Immature natural killer cell (primary cell): ENCODE data around the gene DTNB. TPM values are rescaled to one million over a fixed set of nuclear protein-coding genes. Genes with fewer than 3 reads are reported as not detected.
"Not testable (repeated sequence)": the region's sequence is repeated elsewhere in the genome, so short reads cannot be mapped to it uniquely, and the experiment has no call there.

Experiments
- DNase-seq, 3 donors: peaks; one replicate each; pipeline ENCODE4 v3.0.0; 2022; ENCODE audit warnings: mixed read lengths in 1 of 3
- H3K27ac Mint-ChIP-seq, 6 donors: one replicate each; pipeline ENCODE4 v1.8.0; 2020; ENCODE audit warnings: mixed read lengths in 6 of 6, mild to moderate bottlenecking in 5 of 6, inconsistent platforms in 4 of 6, moderate library complexity in 3 of 6
- H3K27me3 Mint-ChIP-seq, 3 donors: one replicate each; pipeline ENCODE4 v1.8.0; 2020 to 2021; ENCODE audit warnings: low read depth in 3 of 3, mild to moderate bottlenecking in 3 of 3, mixed read lengths in 3 of 3, moderate library complexity in 3 of 3, inconsistent platforms in 1 of 3
- H3K36me3 Mint-ChIP-seq, 3 donors: one replicate each; pipeline ENCODE4 v1.8.0; 2020; ENCODE audit warnings: mixed read lengths in 3 of 3, inconsistent platforms in 2 of 3, mild to moderate bottlenecking in 2 of 3
- H3K4me1 Mint-ChIP-seq, 2 donors: one replicate each; pipeline ENCODE4 v1.8.0; 2020; ENCODE audit warnings: inconsistent platforms in 2 of 2, mild to moderate bottlenecking in 2 of 2, mixed read lengths in 2 of 2, moderate library complexity in 1 of 2
- H3K4me3 Mint-ChIP-seq, 5 donors: one replicate each; pipeline ENCODE4 v1.8.0; 2020; ENCODE audit warnings: mild to moderate bottlenecking in 5 of 5, mixed read lengths in 5 of 5, inconsistent platforms in 3 of 5, moderate library complexity in 3 of 5
- H3K9me3 Mint-ChIP-seq, 6 donors: one replicate each; pipeline ENCODE4 v1.8.0; 2020; ENCODE audit warnings: mild to moderate bottlenecking in 6 of 6, mixed read lengths in 6 of 6, inconsistent platforms in 4 of 6, moderate library complexity in 3 of 6
- polyA plus RNA-seq, 3 donors: library from polyadenylated mRNA; unstranded; fragments of 300-500 nt; fragmentation: Illumina TruSeq; gene quantifications; one replicate each; pipeline ENCODE4 v1.2.3, GENCODE V29; 2021

The DTNB gene
- polyA plus RNA-seq, 3 donors from 2014 or later = 9.1 to 15.7 (median 11.1) TPM

DNA sequence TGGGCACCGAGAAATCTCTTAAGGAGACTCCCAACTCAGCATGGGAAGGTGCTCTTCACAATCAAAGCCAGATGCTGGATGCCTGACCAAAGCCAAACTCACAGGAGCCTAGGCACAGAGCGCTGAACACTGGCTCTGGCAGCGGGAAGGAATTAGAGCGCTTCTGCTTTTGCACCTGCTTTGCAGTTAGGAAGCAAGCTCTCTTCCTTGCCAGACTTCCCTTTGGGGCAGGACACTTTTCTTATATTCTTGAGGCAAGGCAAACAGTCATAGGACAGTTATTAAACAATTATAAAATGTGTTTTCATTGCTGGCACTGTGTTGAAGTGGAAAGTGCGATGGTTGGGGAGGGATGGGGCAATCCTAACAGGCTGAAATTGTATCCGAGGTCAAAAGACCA lies 252.1 kb downstream of the DTNB start:
- no peak for DNase-seq
- H3K9me3 Mint-ChIP-seq = no peaks in the 10 kb centered on the region
- H3K4me1 Mint-ChIP-seq = peaks cover 6 to 7% of the 10 kb centered on the region in 2 donors
- H3K36me3 Mint-ChIP-seq = peaks cover 18 to 19% (median 19%) of the 10 kb centered on the region in 3 donors
- H3K4me3 Mint-ChIP-seq = no peak overlapping the region
- no peaks in the 10 kb centered on the region for H3K27me3 Mint-ChIP-seq
- no peak overlapping the region for H3K27ac Mint-ChIP-seq

GRCh38 chr2:25420820-25421237 lies 252.5 kb downstream of the DTNB start:
- Mint-ChIP-seq H3K27me3 (peaks cover 0 to 2% (median 0%) of the 10 kb centered on the region in 3 donors), H3K36me3 (peaks cover 18 to 20% (median 20%) of the 10 kb centered on the region in 3 donors), H3K4me3 (no peak overlapping the region), H3K27ac (no peak overlapping the region), H3K9me3 (no peaks in the 10 kb centered on the region), H3K4me1 (peaks cover 6 to 7% of the 10 kb centered on the region in 2 donors)
- DNase-seq = no peak

GRCh38 chr2:25419678-25420242 lies 253.6 kb downstream of the DTNB start:
- peaks cover 6 to 7% of the 10 kb centered on the region in 2 donors for H3K4me1 Mint-ChIP-seq
- peaks cover 0 to 3% (median 0%) of the 10 kb centered on the region in 3 donors for H3K27me3 Mint-ChIP-seq
- no peak overlapping the region for H3K27ac Mint-ChIP-seq
- H3K9me3 Mint-ChIP-seq = no peaks in the 10 kb centered on the region
- no peak for DNase-seq
- H3K4me3 Mint-ChIP-seq = no peak overlapping the region
- H3K36me3 Mint-ChIP-seq = peaks cover 18 to 21% (median 21%) of the 10 kb centered on the region in 3 donors

- H3K9me3 Mint-ChIP-seq = no peaks in the 10 kb centered on the region
- H3K4me3 Mint-ChIP-seq = no peak overlapping the region
- peaks cover 0 to 4% (median 0%) of the 10 kb centered on the region in 3 donors for H3K27me3 Mint-ChIP-seq
- DNase-seq = no peak
- peaks cover 21% of the 10 kb centered on the region in 3 donors for H3K36me3 Mint-ChIP-seq
- no peak overlapping the region for H3K27ac Mint-ChIP-seq
- H3K4me1 Mint-ChIP-seq = peaks cover 6 to 7% of the 10 kb centered on the region in 2 donors
These were observed 254.3 kb downstream of the DTNB start for GRCh38 chr2:25418944-25419677.

- H3K27ac Mint-ChIP-seq = no peak overlapping the region
- peaks cover 0 to 4% (median 0%) of the 10 kb centered on the region in 3 donors for H3K27me3 Mint-ChIP-seq
- DNase-seq = no peak
- no peak overlapping the region for H3K4me3 Mint-ChIP-seq
- H3K4me1 Mint-ChIP-seq = peaks cover 6 to 7% of the 10 kb centered on the region in 2 donors
- H3K36me3 Mint-ChIP-seq = peaks cover 21 to 23% (median 21%) of the 10 kb centered on the region in 3 donors
- no peaks in the 10 kb centered on the region for H3K9me3 Mint-ChIP-seq
These were observed 255.5 kb downstream of the DTNB start for GRCh38 chr2:25417715-25418369.

DNA sequence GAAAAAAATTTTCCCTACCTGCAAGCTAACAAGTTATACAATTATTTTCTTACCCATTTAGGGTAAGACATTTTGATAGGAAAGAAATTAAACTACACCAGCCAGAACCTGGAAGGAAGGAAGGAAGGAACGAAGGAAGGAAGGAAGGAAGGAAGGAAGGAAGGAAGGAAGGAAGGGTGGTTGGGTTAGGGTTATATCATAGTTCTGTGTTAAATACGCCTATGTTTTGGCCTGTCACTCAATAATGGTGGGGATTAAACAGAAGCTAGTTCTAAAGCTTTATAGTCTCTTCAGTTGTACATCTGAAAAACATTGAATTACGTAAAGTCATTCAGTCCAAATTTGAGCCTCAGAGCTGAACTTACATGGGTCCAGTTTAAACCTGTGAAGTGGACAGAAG lies 256.7 kb downstream of the DTNB start:
- peaks cover 0 to 4% (median 0%) of the 10 kb centered on the region in 3 donors for H3K27me3 Mint-ChIP-seq

GRCh38 chr2:25414781-25415180 lies 258.6 kb downstream of the DTNB start:
- H3K4me3 Mint-ChIP-seq = no peak overlapping the region
- peaks cover 21 to 23% (median 21%) of the 10 kb centered on the region in 3 donors for H3K36me3 Mint-ChIP-seq
- peaks cover 11 to 15% of the 10 kb centered on the region in 2 donors for H3K4me1 Mint-ChIP-seq
- H3K27me3 Mint-ChIP-seq = peaks cover 0 to 4% (median 0%) of the 10 kb centered on the region in 3 donors
- no peak overlapping the region for H3K27ac Mint-ChIP-seq
- DNase-seq = no peak
- H3K9me3 Mint-ChIP-seq = no peaks in the 10 kb centered on the region

More for the DNA sequence above, 256.7 kb downstream of the DTNB start:
- DNase-seq = no peak
- Mint-ChIP-seq H3K9me3 (no peaks in the 10 kb centered on the region), H3K36me3 (peaks cover 21 to 23% (median 21%) of the 10 kb centered on the region in 3 donors), H3K4me1 (peaks cover 11 to 12% of the 10 kb centered on the region in 2 donors), H3K4me3 (no peak overlapping the region), H3K27ac (peak overlapping the region in 1 of 6 donors; percentile 14)

DNA sequence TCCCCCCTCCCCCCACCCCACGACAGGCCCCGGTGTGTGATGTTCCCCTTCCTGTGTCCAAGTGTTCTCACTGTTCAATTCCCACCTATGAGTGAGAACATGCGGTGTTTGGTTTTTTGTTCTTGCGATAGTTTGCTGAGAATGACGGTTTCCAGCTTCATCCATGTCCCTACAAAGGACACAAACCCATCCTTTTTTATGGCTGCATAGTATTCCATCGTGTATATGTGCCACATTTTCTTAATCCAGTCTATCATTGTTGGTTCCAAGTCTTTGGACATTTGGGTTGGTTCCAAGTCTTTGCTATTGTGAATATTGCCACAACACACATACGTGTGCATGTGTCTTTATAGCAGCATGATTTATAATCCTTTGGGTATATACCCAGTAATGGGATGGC lies 260.0 kb downstream of the DTNB start:
- not testable (repeated sequence) for H3K27me3 Mint-ChIP-seq, H3K27ac Mint-ChIP-seq, H3K9me3 Mint-ChIP-seq, H3K4me3 Mint-ChIP-seq, DNase-seq
- Mint-ChIP-seq H3K4me1 (peaks cover 11 to 15% of the 10 kb centered on the region in 2 donors), H3K36me3 (peaks cover 11 to 16% (median 15%) of the 10 kb centered on the region in 3 donors)

- no peaks in the 10 kb centered on the region for H3K9me3 Mint-ChIP-seq
- H3K27me3 Mint-ChIP-seq = peaks cover 0 to 4% (median 0%) of the 10 kb centered on the region in 3 donors
- H3K27ac Mint-ChIP-seq = peak overlapping the region in 1 of 6 donors; percentile 5
- peaks cover 3 to 5% (median 4%) of the 10 kb centered on the region in 3 donors for H3K36me3 Mint-ChIP-seq
- no peak for DNase-seq
- peaks cover 7 to 14% of the 10 kb centered on the region in 2 donors for H3K4me1 Mint-ChIP-seq
- H3K4me3 Mint-ChIP-seq = no peak overlapping the region
These were observed 261.6 kb downstream of the DTNB start for GRCh38 chr2:25411753-25412152.

GRCh38 chr2:25411281-25411680 lies 262.1 kb downstream of the DTNB start:
- H3K4me3 Mint-ChIP-seq = no peak overlapping the region
- no peak overlapping the region for H3K27ac Mint-ChIP-seq

GRCh38 chr2:25410370-25410769 lies 263.0 kb downstream of the DTNB start:
- H3K27ac Mint-ChIP-seq = no peak overlapping the region
- H3K4me1 Mint-ChIP-seq = peaks cover 4 to 14% of the 10 kb centered on the region in 2 donors
- peaks cover 0 to 9% (median 6%) of the 10 kb centered on the region in 3 donors for H3K36me3 Mint-ChIP-seq
- H3K9me3 Mint-ChIP-seq = no peaks in the 10 kb centered on the region
- H3K27me3 Mint-ChIP-seq = peaks cover 0 to 3% (median 0%) of the 10 kb centered on the region in 3 donors
- H3K4me3 Mint-ChIP-seq = no peak overlapping the region
- DNase-seq = no peak

More at GRCh38 chr2:25411281-25411680, 262.1 kb downstream of the DTNB start:
- Mint-ChIP-seq H3K27me3 (peaks cover 0 to 4% (median 0%) of the 10 kb centered on the region in 3 donors), H3K9me3 (no peaks in the 10 kb centered on the region), H3K4me1 (peaks cover 4 to 9% of the 10 kb centered on the region in 2 donors), H3K36me3 (peaks cover 3 to 5% (median 4%) of the 10 kb centered on the region in 3 donors)
- DNase-seq = no peak

GRCh38 chr2:25409468-25409867 lies 263.9 kb downstream of the DTNB start:
- H3K27me3 Mint-ChIP-seq = peaks cover 0 to 2% (median 0%) of the 10 kb centered on the region in 3 donors
- H3K9me3 Mint-ChIP-seq = no peaks in the 10 kb centered on the region
- peaks cover 0 to 7% (median 6%) of the 10 kb centered on the region in 3 donors for H3K36me3 Mint-ChIP-seq
- H3K27ac Mint-ChIP-seq = no peak overlapping the region
- no peak overlapping the region for H3K4me3 Mint-ChIP-seq
- H3K4me1 Mint-ChIP-seq = peaks cover 4 to 15% of the 10 kb centered on the region in 2 donors
- DNase-seq = no peak

GRCh38 chr2:25409044-25409443 lies 264.3 kb downstream of the DTNB start:
- Mint-ChIP-seq H3K27ac (no peak overlapping the region), H3K4me1 (peaks cover 7 to 19% of the 10 kb centered on the region in 2 donors), H3K4me3 (no peak overlapping the region), H3K27me3 (peaks cover 0 to 2% (median 0%) of the 10 kb centered on the region in 3 donors), H3K9me3 (no peaks in the 10 kb centered on the region), H3K36me3 (peaks cover 0 to 6% (median 6%) of the 10 kb centered on the region in 3 donors)
- DNase-seq = no peak
